HL-60/S4 treated with phorbol 12-myristate 13-acetate at 8.2 ng/mL for 4 days and 3 days (cell line): ENCODE data around the gene MMP15.

Experiments
- in situ Hi-C: fragments of 300-500 bp; cut with MboI; formaldehyde crosslinking; loops from 2 replicates; pipeline ENCODE4 v1.15.0; 2022; ENCODE audit warnings: low sequenced_read_pairs

The MMP15 gene

GRCh38 chr16:57995721-57996405, 29.7 kb upstream of the MMP15 start:
- in situ Hi-C loops: no loop called here

- in situ Hi-C loops: no loop called here
Measured at GRCh38 chr16:57996406-57997175, 29.0 kb upstream of the MMP15 start.

- in situ Hi-C loops: no loop called here
Measured at GRCh38 chr16:57997176-57997527, 28.4 kb upstream of the MMP15 start.

GRCh38 chr16:57997528-57998265, 27.9 kb upstream of the MMP15 start:
- in situ Hi-C loops: no loop called here

GRCh38 chr16:57998486-57998885, 27.1 kb upstream of the MMP15 start:
- in situ Hi-C loops: no loop called here

- in situ Hi-C loops: no loop called here
Measured at GRCh38 chr16:57998992-57999365, 26.6 kb upstream of the MMP15 start.

GRCh38 chr16:57999366-57999970, 26.1 kb upstream of the MMP15 start:
- in situ Hi-C loops: no loop called here

- in situ Hi-C loops: loop anchor here (5.0 kb wide), 1 partner anchor 103 kb away; no protein-coding TSS in a partner anchor
Measured at GRCh38 chr16:57999971-58000705, 25.4 kb upstream of the MMP15 start, which contains the start of gene ZNF319. Gene ZNF319 (minus strand): TSS chr16:58000672. CDS start chr16:57998265, 2,407 bp downstream.

GRCh38 chr16:58000706-58001676, 24.6 kb upstream of the MMP15 start, which contains the start of gene USB1:
Gene USB1 (plus strand): TSS chr16:58001407. CDS start chr16:58001484, 77 bp downstream.
- in situ Hi-C loops: loop anchor here (5.0 kb wide), 1 partner anchor 104 kb away; no protein-coding TSS in a partner anchor

- in situ Hi-C loops: loop anchor here (5.0 kb wide), 1 partner anchor 105 kb away; no protein-coding TSS in a partner anchor
Measured at GRCh38 chr16:58001781-58002415, 23.7 kb upstream of the MMP15 start.

- in situ Hi-C loops: loop anchor here (5.0 kb wide), 1 partner anchor 105 kb away; no protein-coding TSS in a partner anchor
Measured at GRCh38 chr16:58002416-58002800, 23.1 kb upstream of the MMP15 start.

GRCh38 chr16:58002936-58003335, 22.6 kb upstream of the MMP15 start:
- in situ Hi-C loops: loop anchor here (5.0 kb wide), 1 partner anchor 106 kb away; no protein-coding TSS in a partner anchor

- in situ Hi-C loops: loop anchor here (5.0 kb wide), 1 partner anchor 107 kb away; no protein-coding TSS in a partner anchor
Measured at GRCh38 chr16:58004736-58005135, 20.8 kb upstream of the MMP15 start.

GRCh38 chr16:58009856-58010416, 15.6 kb upstream of the MMP15 start:
- in situ Hi-C loops: no loop called here

- in situ Hi-C loops: no loop called here
Measured at GRCh38 chr16:58010886-58011285, 14.7 kb upstream of the MMP15 start.

GRCh38 chr16:58011652-58012051, 13.9 kb upstream of the MMP15 start:
- in situ Hi-C loops: no loop called here

- in situ Hi-C loops: no loop called here
Measured at GRCh38 chr16:58012481-58012880, 13.1 kb upstream of the MMP15 start.
